IMR-90 (cell line): Measurements from ENCODE around the gene LRRTM4. TPM values are rescaled to one million over a fixed set of nuclear protein-coding genes. Genes with fewer than 3 reads are reported as not detected.

Experiments used
- ATAC-seq: fragments of 200-7000 bp; cut with Tn5 transposase; 2 replicates; pipeline ENCODE4 v1.9.1; 2020; ENCODE audit warnings: low read depth, mild to moderate bottlenecking, moderate library complexity
- BruUV-seq: library from RNA; stranded (reverse); fragments of 400-500 nt; replicated peaks from 2 replicates; lab custom pipeline; 2021; lab: Mats Ljungman, UMichigan
- CTCF ChIA-PET: fragments of 300-600 bp; formaldehyde crosslinking; extraction: SDS; loops from one replicate; lab custom pipeline; 2021; ENCODE audit warnings: antibody characterized with exemption; lab: Yijun Ruan, JAX
- POLR2A ChIA-PET: fragments of 300-600 bp; sonication (Branson Sonifier 250); formaldehyde crosslinking; loops from one replicate; lab custom pipeline; 2022; ENCODE audit warnings: antibody characterized with exemption; ENCODE audit not compliant: unreplicated experiment; lab: Charles Lee
- DNase-seq: peaks from one replicate; pipeline ENCODE4 v3.0.0; 2013
- H2AFZ ChIP-seq: replicated peaks from 2 replicates; pipeline ENCODE3; 2013; ENCODE audit warnings: low read length, mild to moderate bottlenecking; ENCODE audit not compliant: poor library complexity
- H2AK5ac ChIP-seq: 2 replicates; pipeline ENCODE4 v1.6.1; 2013; ENCODE audit warnings: low read depth, low read length, inconsistent platforms
- H2AK9ac ChIP-seq: replicated peaks from 2 replicates; pipeline ENCODE3; 2013; ENCODE audit warnings: mild to moderate bottlenecking, low read depth, low read length, moderate library complexity; ENCODE audit not compliant: poor library complexity
- H2BK120ac ChIP-seq: 2 replicates; pipeline ENCODE4 v1.6.1; 2013; ENCODE audit warnings: low read depth, low read length, inconsistent platforms
- H2BK15ac ChIP-seq: 3 replicates; pipeline ENCODE4 v1.6.1; 2013; ENCODE audit warnings: low read depth, low read length, inconsistent platforms
- H2BK20ac ChIP-seq: 2 replicates; pipeline ENCODE4 v1.6.1; 2013; ENCODE audit warnings: low read depth, mild to moderate bottlenecking, inconsistent platforms, low read length, moderate library complexity
- H2BK5ac ChIP-seq: 2 replicates; pipeline ENCODE4 v1.6.1; 2013; ENCODE audit warnings: mild to moderate bottlenecking, low read depth, low read length, inconsistent platforms; ENCODE audit not compliant: poor library complexity, severe bottlenecking
- H3K14ac ChIP-seq: replicated peaks from 2 replicates; pipeline ENCODE4 v1.6.1; 2013; ENCODE audit warnings: low read depth, low read length, inconsistent platforms
- H3K18ac ChIP-seq: 2 replicates; pipeline ENCODE4 v1.6.1; 2013; ENCODE audit warnings: low read depth, low read length, control low read depth
- H3K23ac ChIP-seq: 2 replicates; pipeline ENCODE4 v1.6.1; 2013; ENCODE audit warnings: low read depth, low read length, inconsistent platforms
- H3K27ac ChIP-seq: 2 replicates; pipeline ENCODE4 v1.5.1; 2013; ENCODE audit warnings: mild to moderate bottlenecking, control low read depth, low read length; ENCODE audit not compliant: insufficient read depth
- H3K27me3 ChIP-seq: 2 replicates; pipeline ENCODE4 v1.6.1; 2013; ENCODE audit warnings: low read length; ENCODE audit not compliant: control insufficient read depth, insufficient read depth
- H3K36me3 ChIP-seq: 2 replicates; pipeline ENCODE4 v1.6.1; 2013; ENCODE audit warnings: low read length, mixed read lengths; ENCODE audit not compliant: control insufficient read depth, insufficient read depth
- H3K4ac ChIP-seq: 2 replicates; pipeline ENCODE4 v1.6.1; 2013; ENCODE audit warnings: low read depth, low read length, inconsistent platforms
- H3K4me1 ChIP-seq: 2 replicates; pipeline ENCODE4 v1.6.1; 2013; ENCODE audit warnings: low read length, mixed read lengths; ENCODE audit not compliant: control insufficient read depth, insufficient read depth
- H3K4me2 ChIP-seq: 2 replicates; pipeline ENCODE4 v1.6.1; 2013; ENCODE audit warnings: low read depth, mild to moderate bottlenecking, control low read depth, low read length, moderate library complexity
- H3K4me3 ChIP-seq: 2 replicates; pipeline ENCODE4 v1.5.1; 2013; ENCODE audit warnings: low read depth, mild to moderate bottlenecking, control low read depth, low read length, moderate library complexity; ENCODE audit not compliant: insufficient read depth
- H3K56ac ChIP-seq: 2 replicates; pipeline ENCODE4 v1.6.1; 2013; ENCODE audit warnings: low read length, inconsistent platforms; ENCODE audit not compliant: insufficient read depth; ENCODE audit errors: extremely low read depth
- H3K79me1 ChIP-seq, 2 experiments: 2 replicates each; pipeline ENCODE4 v1.6.1; 2013; ENCODE audit warnings: low read length in 2 of 2, inconsistent platforms in 1 of 2, low read depth in 1 of 2
- H3K9ac ChIP-seq: 2 replicates; pipeline ENCODE4 v1.6.1; 2013; ENCODE audit warnings: low read depth, low read length, control low read depth
- H3K9me1 ChIP-seq: 2 replicates; pipeline ENCODE4 v1.6.1; 2013; ENCODE audit warnings: low read length, inconsistent platforms; ENCODE audit not compliant: insufficient read depth
- H3K9me3 ChIP-seq: 2 replicates; pipeline ENCODE4 v1.6.1; 2013; ENCODE audit warnings: low read length; ENCODE audit not compliant: control insufficient read depth, insufficient read depth
- H4K20me1 ChIP-seq: 2 replicates; pipeline ENCODE4 v1.6.1; 2013; ENCODE audit warnings: low read length, inconsistent platforms; ENCODE audit not compliant: insufficient read depth
- H4K5ac ChIP-seq: 2 replicates; pipeline ENCODE4 v1.6.1; 2013; ENCODE audit warnings: mild to moderate bottlenecking, low read depth, low read length, control low read depth
- H4K8ac ChIP-seq, 2 experiments: 2 replicates each; pipeline ENCODE4 v1.6.1; 2013; ENCODE audit warnings: low read depth in 2 of 2, low read length in 2 of 2, control low read depth in 1 of 2, inconsistent platforms in 1 of 2
- H4K91ac ChIP-seq: 2 replicates; pipeline ENCODE4 v1.6.1; 2013; ENCODE audit warnings: low read depth, low read length, inconsistent platforms; ENCODE audit not compliant: insufficient read depth
- POLR2A ChIP-seq: IDR thresholded peaks from 2 replicates; pipeline ENCODE4 v1.6.1; 2012; ENCODE audit warnings: mild to moderate bottlenecking, low read depth, low read length
- WGBS, 2 experiments: methylation state at CpG; one replicate each; pipeline versions ENCODE4 v1.1.5 to v1.1.7; 2013; ENCODE audit warnings: missing lambda C conversion rate in 2 of 2; ENCODE audit not compliant: insufficient read length in 1 of 2; ENCODE audit errors: extremely low coverage in 2 of 2; 5-methylcytosine and 5-hydroxymethylcytosine counted together
- dilution Hi-C: fragments of 300-500 bp; cut with HindIII; formaldehyde crosslinking; loops from one replicate; pipeline ENCODE4 v1.14.3; 2018; ENCODE audit warnings: low sequenced_read_pairs; ENCODE audit not compliant: unreplicated experiment
- in situ Hi-C: fragments of 300-500 bp; cut with MboI; formaldehyde crosslinking; loops from 3 replicates; pipeline ENCODE4 v1.14.3; 2019; ENCODE audit warnings: low sequenced_read_pairs, inconsistent platforms, mixed read lengths
- intact Hi-C: fragments of 100-400 bp; cut with micrococcal nuclease; formaldehyde crosslinking; loops from 2 replicates; pipeline ENCODE4 v1.10.0; 2022
- polyA plus RNA-seq, 3 experiments: library from polyadenylated mRNA; depleted of rRNA; stranded (reverse); fragments of >200 nt; gene quantifications; 2 replicates each; pipeline ENCODE4 v1.2.3, GENCODE V29; 2012; ENCODE audit warnings: low replicate concordance in 1 of 3
- total RNA-seq: library from RNA; depleted of rRNA; stranded (reverse); fragments of >200 nt; gene quantifications from 2 replicates; pipeline ENCODE4 v1.2.3, GENCODE V29; 2012

Gene LRRTM4
- total and polyA plus RNA-seq, 2 of the 4 experiments (the other 2 are of a cell fraction), result not detected

DNA sequence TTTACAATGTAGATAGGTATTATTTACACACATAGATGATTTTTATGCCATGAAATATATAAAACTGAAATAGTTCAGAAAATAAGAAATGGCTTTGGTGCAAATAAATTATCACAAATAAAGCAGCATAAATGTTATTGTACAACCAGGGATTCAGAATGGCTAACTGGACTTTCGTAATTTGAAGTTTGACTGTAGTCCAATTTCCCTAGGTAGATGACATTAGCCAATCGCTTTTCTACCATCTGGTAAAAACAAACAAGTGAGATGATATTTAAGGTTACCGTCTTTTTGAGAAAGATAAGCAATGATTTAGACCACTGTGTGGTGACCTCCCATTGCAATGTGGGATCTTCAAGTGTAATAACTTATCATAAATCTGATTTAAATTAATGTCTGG is 400.7 kb downstream of the LRRTM4 start:
- Histone ChIP-seq H3K79me1 (no peaks in the 10 kb centered on the region), H3K4me1 (no peaks in the 10 kb centered on the region), H3K56ac (no peak overlapping the region), H2BK20ac (no peak overlapping the region), H2BK15ac (no peak overlapping the region), H3K14ac (no peak overlapping the region), H3K18ac (no peak overlapping the region), H3K23ac (no peak overlapping the region), H3K27ac (no peak overlapping the region), H3K4me3 (no peak overlapping the region), H3K4ac (no peak overlapping the region), H3K9me3 (no peaks in the 10 kb centered on the region), H4K5ac (no peak overlapping the region), H2AK9ac (no peak overlapping the region), H3K27me3 (no peaks in the 10 kb centered on the region), H2AFZ (no peak overlapping the region), H4K20me1 (no peaks in the 10 kb centered on the region), H4K91ac (no peak overlapping the region), H3K9me1 (no peaks in the 10 kb centered on the region), H2BK120ac (no peak overlapping the region), H3K9ac (no peak overlapping the region), H3K36me3 (no peaks in the 10 kb centered on the region), H4K8ac (no peak overlapping the region), H2AK5ac (no peak overlapping the region), H3K4me2 (no peak overlapping the region), H2BK5ac (no peak overlapping the region)
- no peak for TF ChIP-seq POLR2A
- no CpG with 5 or more reads among the region's 3 CpGs for WGBS, 2 experiments
- POLR2A ChIA-PET, result no interaction called here
- dilution Hi-C loops (no loop called here), intact Hi-C loops (no loop called here), in situ Hi-C loops (no loop called here)
- ATAC-seq, result no peak
- no peak for DNase-seq
- BruUV-seq, result no TSS peak
- CTCF ChIA-PET, result no interaction called here
